GM12878 (cell line): ENCODE measurements around the gene GPR108. TPM values are rescaled to one million over a fixed set of nuclear protein-coding genes. Genes with fewer than 3 reads are reported as not detected.

Experiments
- ATAC-seq: fragments of 200-7000 bp; cut with Tn5 transposase; 3 replicates; pipeline ENCODE4 v1.9.1; 2020; ENCODE audit warnings: mild to moderate bottlenecking, moderate library complexity
- BruUV-seq: library from RNA; stranded (reverse); fragments of 400-500 nt; replicated peaks from 2 replicates; lab custom pipeline; 2021; lab: Mats Ljungman, UMichigan
- CTCF ChIA-PET: fragments of 300-600 bp; sonication (Branson Sonifier 250); formaldehyde crosslinking; extraction: SDS; loops from one replicate; lab custom pipeline; 2021; ENCODE audit warnings: inconsistent platforms; lab: Yijun Ruan, JAX
- POLR2A ChIA-PET: fragments of 350-600 bp; formaldehyde crosslinking; extraction: SDS; loops from one replicate; lab custom pipeline; 2021; ENCODE audit warnings: inconsistent platforms; lab: Charles Lee
- RAD21 ChIA-PET: fragments of 300-600 bp; sonication (Branson Sonifier 250); formaldehyde crosslinking; loops from one replicate; lab custom pipeline; 2023; ENCODE audit warnings: antibody characterized with exemption; ENCODE audit not compliant: unreplicated experiment; lab: Charles Lee
- SMC1A ChIA-PET: fragments of 300-600 bp; sonication (Branson Sonifier 250); formaldehyde crosslinking; loops from one replicate; lab custom pipeline; 2023; ENCODE audit not compliant: unreplicated experiment, uncharacterized antibody; lab: Charles Lee
- DNase-seq: peaks from one replicate; pipeline ENCODE4 v3.0.0-alpha.2; 2011; ENCODE audit warnings: low read depth, low spot score
- FAIRE-seq: peaks from 3 replicates; lab custom pipeline; 2011; peaks lifted over from hg19 to GRCh38; lab: Jason Lieb, UNC
- H2AFZ ChIP-seq: 2 replicates; pipeline ENCODE4 v1.6.0; 2011; ENCODE audit warnings: low read depth, low read length, control low read depth; ENCODE audit not compliant: control insufficient read depth
- H3K27ac ChIP-seq: 2 replicates; pipeline ENCODE4 v1.5.1; 2011; ENCODE audit warnings: control low read depth; ENCODE audit not compliant: control insufficient read depth, insufficient read depth
- H3K27me3 ChIP-seq, 2 experiments: replicated peaks in 1 of 2; 2 replicates each; pipeline versions ENCODE4 v1.6.0 to v1.6.1; 2011; ENCODE audit warnings: low read length in 1 of 2; ENCODE audit not compliant: control insufficient read depth in 2 of 2, insufficient read depth in 2 of 2
- H3K36me3 ChIP-seq, 2 experiments: 2 replicates each; pipeline ENCODE4 v1.5.1; 2011; ENCODE audit warnings: low read length in 1 of 2; ENCODE audit not compliant: control insufficient read depth in 2 of 2, insufficient read depth in 2 of 2
- H3K4me1 ChIP-seq: 2 replicates; pipeline ENCODE4 v1.6.1; 2011; ENCODE audit warnings: mild to moderate bottlenecking, low read length, moderate library complexity, mixed read lengths; ENCODE audit not compliant: control insufficient read depth, insufficient read depth
- H3K4me2 ChIP-seq: 2 replicates; pipeline ENCODE4 v1.6.0; 2011; ENCODE audit warnings: control low read depth; ENCODE audit not compliant: control insufficient read depth, insufficient read depth
- H3K4me3 ChIP-seq: fragments of 200-600 bp; sonication (generic); 2 replicates; pipeline ENCODE4 v1.5.1; 2016
- H3K79me2 ChIP-seq: 2 replicates; pipeline ENCODE4 v1.6.0; 2011; ENCODE audit warnings: low read length; ENCODE audit not compliant: control insufficient read depth, insufficient read depth
- H3K9ac ChIP-seq: 2 replicates; pipeline ENCODE4 v1.8.0; 2011; ENCODE audit warnings: low read length, control low read depth, mixed read lengths; ENCODE audit not compliant: control insufficient read depth, insufficient read depth
- H3K9me3 ChIP-seq: replicated peaks from 3 replicates; pipeline ENCODE4 v1.5.1; 2011; ENCODE audit warnings: mild to moderate bottlenecking, low read length; ENCODE audit not compliant: control insufficient read depth, insufficient read depth
- H4K20me1 ChIP-seq: 2 replicates; pipeline ENCODE4 v1.6.0; 2011; ENCODE audit not compliant: control insufficient read depth, insufficient read depth
- MTA3 ChIP-seq: IDR thresholded peaks from 2 replicates; pipeline ENCODE4 v1.6.1; 2012; ENCODE audit warnings: low read length, inconsistent platforms, borderline replicate concordance
- PAX5 ChIP-seq: IDR thresholded peaks from 2 replicates; pipeline ENCODE4 v1.6.1; 2011; ENCODE audit warnings: low read depth, low read length, borderline replicate concordance
- SPI1 ChIP-seq: IDR thresholded peaks from 2 replicates; pipeline ENCODE4 v1.6.1; 2011; ENCODE audit warnings: low read depth, mild to moderate bottlenecking, low read length, moderate library complexity, borderline replicate concordance; ENCODE audit not compliant: insufficient read depth
- ZNF217 ChIP-seq: fragments of 450-650 bp; IDR thresholded peaks from 2 replicates; pipeline ENCODE4 v1.6.1; 2017; ENCODE audit warnings: antibody characterized with exemption, mild to moderate bottlenecking
- WGBS: methylation state at CpG from one replicate; pipeline ENCODE4 v1.1.6; 2016; ENCODE audit warnings: low lambda C conversion rate; ENCODE audit not compliant: insufficient replicate concordance, insufficient coverage; ENCODE audit errors: missing lambda C conversion rate; 5-methylcytosine and 5-hydroxymethylcytosine counted together
- in situ Hi-C: fragments of 300-500 bp; cut with MboI; formaldehyde crosslinking; loops from 9 replicates; pipeline ENCODE4 v1.14.3; 2018; ENCODE audit warnings: mixed read lengths
- intact Hi-C: fragments of 100-400 bp; cut with micrococcal nuclease; formaldehyde crosslinking; loops from one replicate; pipeline ENCODE4 v1.14.2; 2022; ENCODE audit not compliant: unreplicated experiment
- polyA plus RNA-seq, 11 experiments: library from polyadenylated mRNA; depleted of rRNA in 4 of 11; unstranded in 6 of 11; stranded (reverse) in 5 of 11; fragments of >200 nt; fragmentation: Nextera tagmentation in 4 of 11; fragmentation: Illumina TruSeq in 1 of 11; extraction: Ambion mirVana in 4 of 11; extraction: Trizol in 1 of 11; gene quantifications; 1 replicate in 1 of 11; 2 replicates in 10 of 11; pipeline versions ENCODE4 v1.2.1 to v1.2.3, GENCODE V29; 2011 to 2016; ENCODE audit warnings: inconsistent platforms in 2 of 11, missing spikeins in 2 of 11, low read depth in 1 of 11
- total RNA-seq, 4 experiments: library from RNA; depleted of rRNA in 3 of 4; stranded (reverse); fragments of >200 nt in 3 of 4; fragmentation: Illumina TruSeq in 1 of 4; extraction: Trizol in 1 of 4; gene quantifications; 2 replicates each; pipeline versions ENCODE4 v1.2.1 to v1.2.3, GENCODE V29; 2013 to 2021

GPR108 gene
- total and polyA plus RNA-seq, 10 of the 15 experiments (the other 5 are each of a cell fraction or from before 2014, with no cell fraction given), result 4.4 to 87.2 (median 57.1) TPM

- no peaks in the 10 kb centered on the region for H4K20me1 ChIP-seq
- in situ Hi-C loops, result no loop called here
Observed at GRCh38 chr19:6724631-6725492, 12.5 kb downstream of the GPR108 start.

DNA sequence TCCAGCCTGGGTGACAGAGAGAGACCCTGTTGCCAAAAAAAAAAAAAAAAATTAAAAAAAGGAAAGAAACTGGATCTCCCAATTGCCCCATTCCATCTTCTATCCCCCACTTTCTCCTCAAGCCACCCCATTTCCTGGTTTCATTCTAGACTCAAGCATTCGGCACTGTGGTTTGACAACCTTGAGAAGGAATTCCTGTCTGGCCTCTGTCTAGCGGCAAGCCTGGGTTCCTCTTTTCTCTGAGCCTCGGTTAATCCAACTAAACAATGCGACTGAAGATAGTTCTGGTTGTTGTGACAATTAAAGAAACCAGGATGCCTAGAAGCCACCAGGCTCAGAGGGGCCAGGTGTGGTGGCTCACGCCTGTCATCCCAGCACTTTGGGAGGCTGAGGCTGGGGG, 13.6 kb downstream of the GPR108 start:
- H3K4me2 ChIP-seq, result no peak overlapping the region
- FAIRE-seq (no peak), DNase-seq (no peak), ATAC-seq (no peak)
- ChIA-PET SMC1A (no interaction called here), CTCF (interaction anchor here (1.2 kb wide), 1 partner anchor 15 kb away, joined by 4 read pairs; no protein-coding TSS in a partner anchor), POLR2A (interaction anchor here (0.6 to 0.7 kb wide), 5 partner anchors 77 to 188 kb away, joined by 3 to 8 read pairs (median 4); no protein-coding TSS in a partner anchor), RAD21 (no interaction called here)
- no peaks in the 10 kb centered on the region for H3K27me3 ChIP-seq
- H3K36me3 ChIP-seq, result no peaks in the 10 kb centered on the region
- H3K4me3 ChIP-seq, result no peak overlapping the region
- H3K27ac ChIP-seq, result 0 out of 2 replicates have a peak overlapping the region, but pooled peaks have one; percentile 18
- in situ Hi-C loops, result no loop called here
- H3K79me2 ChIP-seq, result no peaks in the 10 kb centered on the region
- H3K9ac ChIP-seq, result no peak overlapping the region
- H3K4me1 ChIP-seq, result peaks cover 40% of the 10 kb centered on the region
- no TSS peak for BruUV-seq
- H2AFZ ChIP-seq, result no peak overlapping the region
- intact Hi-C loops, result no loop called here
- TF ChIP-seq SPI1 (peak; percentile 83; the same call in 1 of the 2 replicates), ZNF217 (no peak)
- no peaks in the 10 kb centered on the region for H4K20me1 ChIP-seq
- 32% methylated on average over 5 of the region's 5 CpGs for WGBS
- no peaks in the 10 kb centered on the region for H3K9me3 ChIP-seq

More at GRCh38 chr19:6724631-6725492, 12.5 kb downstream of the GPR108 start:
- ChIA-PET RAD21 (no interaction called here), SMC1A (interaction anchor here (0.7 to 1.6 kb wide), 4 partner anchors 11 to 83 kb away, joined by 3 to 5 read pairs (median 3); no protein-coding TSS in a partner anchor), POLR2A (interaction anchor here (0.6 to 1.2 kb wide), 2 partner anchors 78 to 138 kb away, joined by 3 to 4 read pairs; no protein-coding TSS in a partner anchor), CTCF (interaction anchor here (0.9 to 1.7 kb wide), 5 partner anchors 12 to 139 kb away, joined by 3 to 6 read pairs (median 4); partner anchors contain the start of gene GPR108)
- TF ChIP-seq MTA3 (no peak), PAX5 (no peak)
- Histone ChIP-seq H3K79me2 (no peaks in the 10 kb centered on the region), H3K9me3 (no peaks in the 10 kb centered on the region), H3K27me3 (no peaks in the 10 kb centered on the region), H3K4me1 (peaks cover 44% of the 10 kb centered on the region), H3K9ac (no peak overlapping the region), H3K4me2 (no peak overlapping the region), H2AFZ (no peak overlapping the region), H3K36me3 (no peaks in the 10 kb centered on the region), H3K27ac (no peak overlapping the region), H3K4me3 (no peak overlapping the region)
- WGBS, result 55% methylated on average over 15 of the region's 15 CpGs
- no peak for ATAC-seq
- BruUV-seq, result no TSS peak
- no peak for DNase-seq
- FAIRE-seq, result no peak
- intact Hi-C loops, result no loop called here
